Measurements from ENCODE around the gene PRLR.
"Not testable (repeated sequence)": the region's sequence is repeated elsewhere in the genome, so short reads cannot be mapped to it uniquely, and the experiment has no call there.

DNA sequence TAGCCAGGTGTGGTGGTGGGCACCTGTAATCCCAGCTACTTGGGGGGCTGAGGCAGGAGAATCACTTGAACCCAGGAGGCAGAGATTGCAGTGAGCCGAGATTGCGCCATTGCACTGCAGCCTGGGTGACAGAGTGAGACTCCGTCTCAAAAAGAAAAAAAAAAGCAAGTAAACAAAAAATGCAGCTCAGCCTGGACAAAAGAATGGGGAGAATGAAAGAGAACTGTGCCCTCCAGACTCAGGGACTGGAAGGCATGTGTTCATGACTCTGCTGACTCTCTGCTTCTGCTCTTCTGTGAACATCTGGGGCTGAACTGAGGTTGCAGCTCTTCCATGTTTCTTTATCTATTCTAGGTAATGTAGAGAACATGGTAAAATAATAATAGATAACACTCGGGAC, 194.4 kb downstream of the PRLR start:
- not testable (repeated sequence) for TF ChIP-seq CTCF (IDR thresholded peaks at IDR 0.05; ENCODE audit: insufficient read depth, low read depth, low read length); EZH2 (IDR thresholded peaks at IDR 0.05; ENCODE audit: insufficient read depth, low read length)

Measured in astrocyte (in vitro differentiated cells and primary cell).